CD4-positive, alpha-beta T cell treated with Interleukin-17A for 4 hours (primary cell): ENCODE measurements around the gene EPAS1.

ENCODE experiments used
- DNase-seq: peaks from one replicate; pipeline ENCODE4 v3.0.0-alpha.2; 2020; ENCODE audit warnings: mixed read lengths

The EPAS1 gene

GRCh38 chr2:46413631-46414030, 116.4 kb downstream of the EPAS1 start:
- DNase-seq = no peak

GRCh38 chr2:46414701-46415100, 117.5 kb downstream of the EPAS1 start:
- no peak for DNase-seq

- DNase-seq = no peak
These were observed 119.1 kb downstream of the EPAS1 start for GRCh38 chr2:46416280-46416679.

GRCh38 chr2:46416739-46417403, 119.7 kb downstream of the EPAS1 start:
- DNase-seq = no peak

- no peak for DNase-seq
These were observed 123.7 kb downstream of the EPAS1 start for GRCh38 chr2:46420945-46421344.

GRCh38 chr2:46421361-46421760, 124.2 kb downstream of the EPAS1 start:
- no peak for DNase-seq

- DNase-seq = no peak
These were observed 125.6 kb downstream of the EPAS1 start for GRCh38 chr2:46422717-46423394.

GRCh38 chr2:46424937-46425336, 127.7 kb downstream of the EPAS1 start:
- DNase-seq = no peak

- DNase-seq = no peak
These were observed 131.8 kb downstream of the EPAS1 start for GRCh38 chr2:46428911-46429436.

- DNase-seq = no peak
These were observed 133.2 kb downstream of the EPAS1 start for GRCh38 chr2:46430413-46430812.

- DNase-seq = no peak
These were observed 133.8 kb downstream of the EPAS1 start for GRCh38 chr2:46430992-46431391.

- DNase-seq = no peak
These were observed 134.5 kb downstream of the EPAS1 start for GRCh38 chr2:46431481-46432235.

GRCh38 chr2:46434851-46435273, 137.7 kb downstream of the EPAS1 start:
- DNase-seq = no peak

GRCh38 chr2:46435353-46435752, 138.1 kb downstream of the EPAS1 start:
- DNase-seq = no peak

GRCh38 chr2:46435796-46436360, 138.7 kb downstream of the EPAS1 start:
- no peak for DNase-seq
